Activated CD4-positive, alpha-beta T cell treated with anti-CD3 and anti-CD28 coated beads, Interleukin-10, Interleukin-2, amounts not matched to agents 100 ng/mL and 50 ng/mL, durations not matched to agents 16 hours and 8 hours (primary cell): ENCODE measurements around the gene SLC38A7.
"Not testable (repeated sequence)": the region's sequence is repeated elsewhere in the genome, so short reads cannot be mapped to it uniquely, and the experiment has no call there.

Experiments used
- DNase-seq: peaks from one replicate; pipeline ENCODE4 v3.0.0-alpha.2; 2020

SLC38A7 gene

GRCh38 chr16:58670946-58671583, 13.5 kb downstream of the SLC38A7 start:
- DNase-seq = no peak

GRCh38 chr16:58670177-58670576, 14.4 kb downstream of the SLC38A7 start:
- no peak for DNase-seq

GRCh38 chr16:58665200-58665599, 19.4 kb downstream of the SLC38A7 start:
- no peak for DNase-seq

GRCh38 chr16:58661199-58661830, 23.3 kb downstream of the SLC38A7 start:
- DNase-seq = peak; percentile 58

- DNase-seq = not testable (repeated sequence)
Observed at GRCh38 chr16:58659911-58660310, 24.7 kb downstream of the SLC38A7 start.

GRCh38 chr16:58658796-58659211, 25.8 kb downstream of the SLC38A7 start:
- no peak for DNase-seq

- no peak for DNase-seq
Observed at GRCh38 chr16:58656899-58657298, 27.7 kb downstream of the SLC38A7 start.

GRCh38 chr16:58655215-58655596, 29.4 kb downstream of the SLC38A7 start:
- no peak for DNase-seq

GRCh38 chr16:58654560-58655214, 29.9 kb downstream of the SLC38A7 start:
- DNase-seq = no peak

GRCh38 chr16:58652741-58653140, 31.8 kb downstream of the SLC38A7 start:
- DNase-seq = no peak

GRCh38 chr16:58651965-58652348, 32.6 kb downstream of the SLC38A7 start:
- no peak for DNase-seq

GRCh38 chr16:58649707-58650106, 34.9 kb downstream of the SLC38A7 start:
- DNase-seq = no peak

- no peak for DNase-seq
Observed at GRCh38 chr16:58647107-58647506, 37.5 kb downstream of the SLC38A7 start.

GRCh38 chr16:58644765-58645487, 39.6 kb downstream of the SLC38A7 start:
- no peak for DNase-seq

GRCh38 chr16:58644108-58644507, 40.5 kb downstream of the SLC38A7 start:
- DNase-seq = no peak

- no peak for DNase-seq
Observed at GRCh38 chr16:58640949-58641348, 43.6 kb downstream of the SLC38A7 start.

- no peak for DNase-seq
Observed at GRCh38 chr16:58639836-58640235, 44.7 kb downstream of the SLC38A7 start.

GRCh38 chr16:58639230-58639629, 45.3 kb downstream of the SLC38A7 start:
- no peak for DNase-seq

- DNase-seq = no peak
Observed at GRCh38 chr16:58638148-58639036, 46.2 kb downstream of the SLC38A7 start.

GRCh38 chr16:58637021-58637420, 47.5 kb downstream of the SLC38A7 start:
- not testable (repeated sequence) for DNase-seq

- DNase-seq = no peak
Observed at GRCh38 chr16:58636466-58636865, 48.1 kb downstream of the SLC38A7 start.

GRCh38 chr16:58635502-58635901, 49.1 kb downstream of the SLC38A7 start:
- no peak for DNase-seq
